IPS-20b (cell line): ENCODE results near the gene PLD5.

Experiments used
- H3K27ac ChIP-seq: one replicate; pipeline ENCODE4 v1.5.1; 2013; ENCODE audit warnings: low read length
- H3K27me3 ChIP-seq: 2 replicates; pipeline ENCODE4 v1.6.1; 2013; ENCODE audit warnings: mild to moderate bottlenecking, low read length, inconsistent platforms; ENCODE audit not compliant: insufficient read depth
- H3K36me3 ChIP-seq: 2 replicates; pipeline ENCODE4 v1.6.1; 2013; ENCODE audit warnings: low read depth, mild to moderate bottlenecking, inconsistent platforms, low read length, moderate library complexity; ENCODE audit not compliant: insufficient read depth
- H3K4me1 ChIP-seq: 2 replicates; pipeline ENCODE4 v1.6.1; 2013; ENCODE audit warnings: mild to moderate bottlenecking, control low read depth, inconsistent platforms, low read length, moderate library complexity; ENCODE audit not compliant: insufficient read depth
- H3K4me3 ChIP-seq: 2 replicates; pipeline ENCODE4 v1.5.1; 2013; ENCODE audit warnings: mild to moderate bottlenecking, low read length, inconsistent platforms
- H3K9ac ChIP-seq: 2 replicates; pipeline ENCODE4 v1.6.1; 2013; ENCODE audit warnings: low read depth, mild to moderate bottlenecking, inconsistent platforms, low read length, moderate library complexity
- H3K9me3 ChIP-seq: 2 replicates; pipeline ENCODE4 v1.6.1; 2013; ENCODE audit warnings: mild to moderate bottlenecking, low read depth, low read length, inconsistent platforms; ENCODE audit not compliant: insufficient read depth

PLD5 gene

GRCh38 chr1:242440757-242441156, 83.7 kb downstream of the PLD5 start:
- no peaks in the 10 kb centered on the region; the same call in 1 of the 2 replicates for H3K4me1 ChIP-seq
- no peak overlapping the region for H3K9ac ChIP-seq
- H3K27me3 ChIP-seq: no peaks in the 10 kb centered on the region
- H3K36me3 ChIP-seq: no peaks in the 10 kb centered on the region
- H3K9me3 ChIP-seq: no peaks in the 10 kb centered on the region
- no peak overlapping the region for H3K27ac ChIP-seq
- H3K4me3 ChIP-seq: no peak overlapping the region

GRCh38 chr1:242435200-242435599, 89.3 kb downstream of the PLD5 start:
- H3K4me3 ChIP-seq: no peak overlapping the region
- H3K9ac ChIP-seq: no peak overlapping the region
- H3K27ac ChIP-seq: no peak overlapping the region
- H3K4me1 ChIP-seq: no peaks in the 10 kb centered on the region
- no peaks in the 10 kb centered on the region for H3K27me3 ChIP-seq
- no peaks in the 10 kb centered on the region for H3K36me3 ChIP-seq
- no peaks in the 10 kb centered on the region for H3K9me3 ChIP-seq

- Histone ChIP-seq H3K27ac (no peak overlapping the region), H3K9me3 (no peaks in the 10 kb centered on the region), H3K4me1 (no peaks in the 10 kb centered on the region), H3K36me3 (no peaks in the 10 kb centered on the region), H3K9ac (no peak overlapping the region), H3K27me3 (no peaks in the 10 kb centered on the region), H3K4me3 (no peak overlapping the region)
Measured at GRCh38 chr1:242432491-242433095, 91.9 kb downstream of the PLD5 start.

DNA sequence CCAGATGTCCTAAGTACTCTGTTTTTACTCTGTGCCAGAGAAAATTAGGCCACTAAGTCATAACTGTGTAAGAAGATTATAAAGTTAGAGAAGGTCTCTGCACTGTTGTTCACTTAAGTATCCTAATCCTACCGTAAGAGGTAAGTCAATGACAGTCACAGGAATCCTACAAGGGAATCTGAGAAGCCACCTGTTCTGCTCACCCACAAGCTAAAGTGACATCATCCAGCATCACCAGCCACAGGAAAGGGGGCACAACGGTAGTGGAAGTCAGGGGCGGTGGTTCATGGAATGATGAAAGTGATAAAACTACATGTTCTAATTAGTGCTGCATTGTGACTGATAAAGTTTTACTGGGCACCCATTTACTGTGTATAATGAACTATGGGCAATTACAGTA, 92.7 kb downstream of the PLD5 start:
- Histone ChIP-seq H3K27ac (no peak overlapping the region), H3K27me3 (no peaks in the 10 kb centered on the region), H3K4me3 (no peak overlapping the region), H3K9ac (no peak overlapping the region), H3K4me1 (no peaks in the 10 kb centered on the region), H3K36me3 (no peaks in the 10 kb centered on the region), H3K9me3 (no peaks in the 10 kb centered on the region)

GRCh38 chr1:242430956-242431355, 93.5 kb downstream of the PLD5 start:
- Histone ChIP-seq H3K9ac (no peak overlapping the region), H3K27ac (no peak overlapping the region), H3K36me3 (no peaks in the 10 kb centered on the region), H3K27me3 (no peaks in the 10 kb centered on the region), H3K9me3 (no peaks in the 10 kb centered on the region), H3K4me1 (no peaks in the 10 kb centered on the region), H3K4me3 (no peak overlapping the region)

- H3K27me3 ChIP-seq: no peaks in the 10 kb centered on the region
- no peak overlapping the region for H3K9ac ChIP-seq
- H3K4me3 ChIP-seq: no peak overlapping the region
- no peaks in the 10 kb centered on the region for H3K36me3 ChIP-seq
- H3K9me3 ChIP-seq: no peaks in the 10 kb centered on the region
- no peak overlapping the region for H3K27ac ChIP-seq
- no peaks in the 10 kb centered on the region for H3K4me1 ChIP-seq
Measured at GRCh38 chr1:242428399-242429190, 95.9 kb downstream of the PLD5 start.

GRCh38 chr1:242427519-242427918, 97.0 kb downstream of the PLD5 start:
- Histone ChIP-seq H3K4me1 (no peaks in the 10 kb centered on the region), H3K9me3 (no peaks in the 10 kb centered on the region), H3K27ac (no peak overlapping the region), H3K9ac (no peak overlapping the region), H3K27me3 (no peaks in the 10 kb centered on the region), H3K36me3 (no peaks in the 10 kb centered on the region), H3K4me3 (no peak overlapping the region)

GRCh38 chr1:242426271-242426905, 98.1 kb downstream of the PLD5 start:
- H3K9ac ChIP-seq: no peak overlapping the region
- H3K27me3 ChIP-seq: no peaks in the 10 kb centered on the region
- H3K4me3 ChIP-seq: no peak overlapping the region
- H3K27ac ChIP-seq: no peak overlapping the region
- H3K36me3 ChIP-seq: no peaks in the 10 kb centered on the region
- H3K9me3 ChIP-seq: no peaks in the 10 kb centered on the region
- H3K4me1 ChIP-seq: no peaks in the 10 kb centered on the region

- no peaks in the 10 kb centered on the region for H3K36me3 ChIP-seq
- no peaks in the 10 kb centered on the region for H3K9me3 ChIP-seq
- no peak overlapping the region for H3K27ac ChIP-seq
- no peaks in the 10 kb centered on the region for H3K27me3 ChIP-seq
- H3K4me1 ChIP-seq: no peaks in the 10 kb centered on the region
- H3K4me3 ChIP-seq: no peak overlapping the region
- H3K9ac ChIP-seq: no peak overlapping the region
Measured at GRCh38 chr1:242425232-242425631, 99.3 kb downstream of the PLD5 start.

- Histone ChIP-seq H3K4me1 (peaks cover 13% of the 10 kb centered on the region; the same call in 1 of the 2 replicates), H3K9ac (no peak overlapping the region), H3K9me3 (no peaks in the 10 kb centered on the region), H3K27me3 (no peaks in the 10 kb centered on the region), H3K4me3 (no peak overlapping the region), H3K27ac (no peak overlapping the region), H3K36me3 (no peaks in the 10 kb centered on the region)
Measured at GRCh38 chr1:242416657-242417056, 107.8 kb downstream of the PLD5 start.

GRCh38 chr1:242412921-242413320, 111.6 kb downstream of the PLD5 start:
- Histone ChIP-seq H3K4me3 (no peak overlapping the region), H3K27ac (no peak overlapping the region), H3K36me3 (no peaks in the 10 kb centered on the region), H3K9me3 (no peaks in the 10 kb centered on the region; the same call in 1 of the 2 replicates), H3K27me3 (no peaks in the 10 kb centered on the region), H3K4me1 (peaks cover 13% of the 10 kb centered on the region; the same call in 1 of the 2 replicates), H3K9ac (no peak overlapping the region)

- Histone ChIP-seq H3K27me3 (no peaks in the 10 kb centered on the region), H3K4me3 (no peak overlapping the region), H3K4me1 (peaks cover 13% of the 10 kb centered on the region; the same call in 1 of the 2 replicates), H3K9me3 (no peaks in the 10 kb centered on the region; the same call in 1 of the 2 replicates), H3K9ac (no peak overlapping the region), H3K36me3 (no peaks in the 10 kb centered on the region), H3K27ac (no peak overlapping the region)
Measured at GRCh38 chr1:242411901-242412300, 112.6 kb downstream of the PLD5 start.
